Hepatocyte (in vitro differentiated cells): ENCODE data around the gene NAT8.

Experiments used
- EZH2 ChIP-seq: fragments of 200-600 bp; sonication (generic); IDR thresholded peaks from 2 replicates; pipeline ENCODE4 v1.6.1; 2016; ENCODE audit warnings: antibody characterized with exemption, mild to moderate bottlenecking, borderline replicate concordance
- EZH2phosphoT487 ChIP-seq: fragments of 200-600 bp; sonication (generic); IDR thresholded peaks from one replicate; pipeline ENCODE4 v1.6.1; 2018; ENCODE audit warnings: antibody characterized with exemption, mild to moderate bottlenecking, low read depth, moderate library complexity; ENCODE audit not compliant: unreplicated experiment, severe bottlenecking
- TF ChIP-seq, protein P1 (sequence below): fragments of 200-600 bp; sonication (generic); IDR thresholded peaks from 2 replicates; pipeline ENCODE4 v1.5.1; 2016; ENCODE audit warnings: antibody characterized with exemption, mild to moderate bottlenecking; ENCODE audit not compliant: poor library complexity

DNA sequence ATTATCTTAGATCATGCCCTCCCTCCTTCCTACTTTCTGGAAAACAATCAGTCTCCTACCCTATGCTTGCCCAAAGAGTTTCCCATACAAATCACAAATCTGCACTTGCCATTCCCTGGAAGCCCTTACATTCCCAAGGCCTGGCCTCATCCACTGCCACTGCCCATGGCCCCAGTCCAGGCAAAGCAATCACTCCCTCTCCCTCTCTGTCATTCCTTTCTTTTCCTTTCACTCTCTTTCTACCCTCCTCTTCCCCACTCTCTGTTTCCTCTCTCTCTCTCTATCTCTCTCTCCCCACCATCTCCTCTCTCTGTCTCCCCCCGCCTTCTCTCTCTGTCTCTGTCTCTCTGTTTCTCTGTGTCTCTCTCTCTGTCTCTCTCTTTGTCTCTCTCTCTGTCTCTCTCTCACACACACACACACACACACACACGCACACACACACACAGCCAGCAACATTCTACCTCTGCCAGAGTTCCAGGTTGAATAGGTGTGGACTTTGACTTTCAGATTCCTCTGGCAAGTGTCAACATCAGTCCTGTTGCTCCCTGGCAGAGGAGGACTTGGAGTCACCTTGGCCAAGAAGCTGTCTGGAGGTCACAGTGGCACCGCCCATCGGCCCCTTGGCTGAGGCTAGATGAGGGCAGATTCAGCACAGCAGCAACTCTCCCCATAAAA is 43.7 kb upstream of the NAT8 start:
- TF ChIP-seq, protein P1, sequence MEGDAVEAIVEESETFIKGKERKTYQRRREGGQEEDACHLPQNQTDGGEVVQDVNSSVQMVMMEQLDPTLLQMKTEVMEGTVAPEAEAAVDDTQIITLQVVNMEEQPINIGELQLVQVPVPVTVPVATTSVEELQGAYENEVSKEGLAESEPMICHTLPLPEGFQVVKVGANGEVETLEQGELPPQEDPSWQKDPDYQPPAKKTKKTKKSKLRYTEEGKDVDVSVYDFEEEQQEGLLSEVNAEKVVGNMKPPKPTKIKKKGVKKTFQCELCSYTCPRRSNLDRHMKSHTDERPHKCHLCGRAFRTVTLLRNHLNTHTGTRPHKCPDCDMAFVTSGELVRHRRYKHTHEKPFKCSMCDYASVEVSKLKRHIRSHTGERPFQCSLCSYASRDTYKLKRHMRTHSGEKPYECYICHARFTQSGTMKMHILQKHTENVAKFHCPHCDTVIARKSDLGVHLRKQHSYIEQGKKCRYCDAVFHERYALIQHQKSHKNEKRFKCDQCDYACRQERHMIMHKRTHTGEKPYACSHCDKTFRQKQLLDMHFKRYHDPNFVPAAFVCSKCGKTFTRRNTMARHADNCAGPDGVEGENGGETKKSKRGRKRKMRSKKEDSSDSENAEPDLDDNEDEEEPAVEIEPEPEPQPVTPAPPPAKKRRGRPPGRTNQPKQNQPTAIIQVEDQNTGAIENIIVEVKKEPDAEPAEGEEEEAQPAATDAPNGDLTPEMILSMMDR = no peak
- TF ChIP-seq EZH2phosphoT487 (no peak), EZH2 (no peak)
